8988T (cell line): ENCODE measurements around the gene PLA2G4F.
"Not testable (repeated sequence)": the region's sequence is repeated elsewhere in the genome, so short reads cannot be mapped to it uniquely, and the experiment has no call there.

Experiments used
- DNase-seq: peaks from one replicate; pipeline ENCODE4 v3.0.0; 2011

Gene PLA2G4F

GRCh38 chr15:42093966-42094365 lies 62.5 kb downstream of the PLA2G4F start:
- no peak for DNase-seq

DNA sequence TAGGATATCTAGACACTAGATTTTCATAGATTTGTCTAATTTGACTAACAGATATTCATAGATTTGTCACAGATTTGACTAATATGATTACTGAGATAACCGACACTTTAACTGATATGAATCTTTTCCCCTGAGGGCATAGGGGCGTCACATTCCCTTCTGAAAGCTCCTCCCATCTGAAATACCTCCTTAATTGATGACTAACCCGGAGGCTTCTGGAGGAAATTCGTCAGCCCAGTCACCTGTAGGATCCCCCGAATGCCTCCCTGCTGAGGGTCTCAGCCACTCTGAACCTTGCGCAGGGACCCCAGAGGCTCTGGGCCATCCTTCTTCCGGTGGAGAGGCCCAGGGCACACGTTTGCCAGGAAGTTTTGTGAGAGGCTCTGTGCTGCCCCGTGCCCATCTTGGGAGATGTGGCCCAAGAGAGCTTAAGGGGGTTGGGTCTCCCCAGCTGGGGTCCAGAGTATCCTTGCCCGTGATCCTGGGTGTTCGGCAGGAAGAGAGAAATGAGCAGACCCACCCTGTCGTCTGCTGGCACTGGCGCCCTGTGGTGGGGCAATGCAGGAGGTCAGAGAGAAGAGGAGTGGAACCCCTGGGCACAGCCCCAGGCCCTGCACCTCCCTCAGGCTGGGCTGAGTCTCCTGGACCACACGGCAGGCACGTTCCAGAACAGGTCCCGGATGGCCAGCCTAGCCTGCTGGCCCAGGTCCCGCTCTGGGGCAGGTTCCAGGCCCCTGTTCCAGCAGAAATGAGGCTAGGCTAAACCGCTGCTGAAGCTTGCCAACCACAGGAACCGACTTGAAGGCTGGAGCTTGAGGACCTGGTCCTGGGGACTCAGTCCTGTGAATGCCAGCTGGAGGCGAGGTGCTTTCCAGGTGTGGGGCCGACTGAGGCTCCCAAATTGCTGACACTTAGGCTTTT lies 63.8 kb downstream of the PLA2G4F start:
- no peak for DNase-seq

GRCh38 chr15:42091753-42092397 lies 64.6 kb downstream of the PLA2G4F start:
- DNase-seq = not testable (repeated sequence)

- DNase-seq = no peak
These were observed 65.7 kb downstream of the PLA2G4F start for GRCh38 chr15:42090781-42091180.

DNA sequence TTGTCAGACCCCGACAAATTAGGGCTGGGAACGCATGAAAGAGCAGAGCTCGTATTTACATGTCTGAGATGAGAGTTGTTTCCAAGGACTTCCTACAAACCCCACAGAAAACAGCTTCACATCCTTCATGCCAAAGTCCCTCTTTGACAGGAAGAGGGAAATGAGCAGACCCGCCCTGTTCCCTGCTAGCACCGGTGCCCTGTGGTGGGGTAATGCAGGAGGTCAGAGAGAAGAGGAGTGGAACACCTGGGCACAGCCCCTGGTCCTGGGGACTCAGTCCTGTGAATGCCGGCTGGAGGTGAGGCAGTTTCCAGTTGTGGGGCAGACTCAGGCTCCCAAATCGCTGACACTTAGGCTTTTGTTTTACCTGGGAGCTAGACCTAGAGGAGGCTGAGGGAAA lies 66.1 kb downstream of the PLA2G4F start:
- no peak for DNase-seq

DNA sequence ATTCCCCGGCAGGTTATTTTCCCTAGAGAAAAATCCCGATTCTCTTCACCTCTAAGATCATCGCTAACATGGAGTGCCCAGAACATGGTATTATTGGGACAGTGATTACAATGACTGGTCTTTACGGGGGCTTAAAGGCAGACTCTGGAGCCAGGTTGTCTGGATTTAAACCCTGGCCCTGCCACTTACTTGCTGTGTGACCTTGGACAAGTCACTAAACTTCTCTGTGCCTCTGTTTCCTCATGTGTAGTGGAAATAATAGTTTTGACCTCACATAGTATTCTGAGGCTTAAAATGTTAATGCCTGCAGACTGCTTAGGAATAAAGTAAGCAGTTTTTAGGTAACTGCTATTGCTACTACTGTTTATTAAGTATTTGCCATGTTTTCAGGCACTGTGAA lies 66.5 kb downstream of the PLA2G4F start:
- no peak for DNase-seq
